ENCODE measurements around the gene NEDD4.
"Not testable (repeated sequence)": the region's sequence is repeated elsewhere in the genome, so short reads cannot be mapped to it uniquely, and the experiment has no call there.

NEDD4 gene

DNA sequence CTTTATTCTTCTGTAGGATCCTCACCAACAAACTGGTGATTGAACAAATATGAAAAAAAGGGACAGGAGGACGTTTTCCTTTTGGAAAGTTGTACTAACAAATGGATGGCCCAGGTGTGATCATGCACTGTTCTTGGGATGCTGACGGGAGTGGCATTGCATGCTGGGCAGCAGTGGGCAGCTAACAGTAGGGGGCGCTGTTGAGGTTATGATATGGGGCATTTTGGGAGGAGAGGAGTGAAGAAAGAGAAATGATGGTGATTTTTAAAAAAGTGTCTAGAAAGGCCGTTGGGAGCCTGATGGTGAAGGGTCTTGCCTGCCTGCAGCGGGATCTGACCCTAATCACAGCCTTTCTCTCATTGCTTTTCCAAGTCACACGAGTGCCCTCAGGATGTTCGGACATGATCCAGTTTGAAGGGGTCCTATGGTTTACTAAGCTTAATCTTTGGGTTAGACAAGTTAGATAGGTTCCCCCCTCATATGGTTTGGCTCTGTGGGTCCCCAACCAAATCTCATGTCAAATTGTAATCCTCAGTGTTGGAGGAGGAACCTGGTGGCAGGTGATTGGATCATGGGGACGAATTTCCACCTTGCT, 204.2 kb downstream of the NEDD4 start:
- no peak overlapping the region for H3K27ac ChIP-seq
- no peaks in the 10 kb centered on the region for H3K36me3 ChIP-seq
- TF ChIP-seq, protein P1, sequence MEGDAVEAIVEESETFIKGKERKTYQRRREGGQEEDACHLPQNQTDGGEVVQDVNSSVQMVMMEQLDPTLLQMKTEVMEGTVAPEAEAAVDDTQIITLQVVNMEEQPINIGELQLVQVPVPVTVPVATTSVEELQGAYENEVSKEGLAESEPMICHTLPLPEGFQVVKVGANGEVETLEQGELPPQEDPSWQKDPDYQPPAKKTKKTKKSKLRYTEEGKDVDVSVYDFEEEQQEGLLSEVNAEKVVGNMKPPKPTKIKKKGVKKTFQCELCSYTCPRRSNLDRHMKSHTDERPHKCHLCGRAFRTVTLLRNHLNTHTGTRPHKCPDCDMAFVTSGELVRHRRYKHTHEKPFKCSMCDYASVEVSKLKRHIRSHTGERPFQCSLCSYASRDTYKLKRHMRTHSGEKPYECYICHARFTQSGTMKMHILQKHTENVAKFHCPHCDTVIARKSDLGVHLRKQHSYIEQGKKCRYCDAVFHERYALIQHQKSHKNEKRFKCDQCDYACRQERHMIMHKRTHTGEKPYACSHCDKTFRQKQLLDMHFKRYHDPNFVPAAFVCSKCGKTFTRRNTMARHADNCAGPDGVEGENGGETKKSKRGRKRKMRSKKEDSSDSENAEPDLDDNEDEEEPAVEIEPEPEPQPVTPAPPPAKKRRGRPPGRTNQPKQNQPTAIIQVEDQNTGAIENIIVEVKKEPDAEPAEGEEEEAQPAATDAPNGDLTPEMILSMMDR (IDR thresholded peaks at IDR 0.05): no peak
- no peaks in the 10 kb centered on the region for H3K4me1 ChIP-seq (ENCODE audit: control insufficient read depth in 1 of 2, insufficient read depth in 1 of 2, low read depth in 1 of 2, low read length in 1 of 2)
- no peaks in the 10 kb centered on the region for H3K9me3 ChIP-seq
- H3K27me3 ChIP-seq: no peaks in the 10 kb centered on the region
- H3K4me3 ChIP-seq (ENCODE audit: low read depth in 1 of 2, low read length in 1 of 2): no peak overlapping the region

DNA sequence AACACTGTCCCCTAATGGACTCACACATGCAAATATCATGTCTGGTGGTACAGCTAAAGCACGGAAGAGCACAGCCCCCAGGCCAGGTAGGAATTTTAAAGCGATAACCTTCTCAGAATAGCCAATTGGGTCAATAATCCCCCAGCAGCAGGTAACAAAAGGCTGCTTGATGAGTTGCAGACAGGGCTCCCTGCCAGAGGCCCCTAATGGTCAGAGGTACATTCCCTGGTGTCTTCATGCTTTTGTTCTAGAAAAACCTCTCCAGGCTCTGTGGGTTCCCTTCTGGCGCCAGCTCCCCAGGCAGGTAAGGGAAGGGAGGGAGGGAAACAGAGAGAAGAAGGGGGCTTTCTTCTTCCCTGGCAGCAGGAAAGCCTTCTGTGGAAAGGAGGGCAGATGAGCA, 207.1 kb downstream of the NEDD4 start:
- Histone ChIP-seq H3K4me3 (ENCODE audit: low read depth in 1 of 2, low read length in 1 of 2) (no peak overlapping the region), H3K36me3 (no peaks in the 10 kb centered on the region), H3K27me3 (no peaks in the 10 kb centered on the region), H3K4me1 (ENCODE audit: control insufficient read depth in 1 of 2, insufficient read depth in 1 of 2, low read depth in 1 of 2, low read length in 1 of 2) (no peaks in the 10 kb centered on the region), H3K9me3 (no peaks in the 10 kb centered on the region), H3K27ac (no peak overlapping the region)
- TF ChIP-seq, protein P1 (IDR thresholded peaks at IDR 0.05): no peak

DNA sequence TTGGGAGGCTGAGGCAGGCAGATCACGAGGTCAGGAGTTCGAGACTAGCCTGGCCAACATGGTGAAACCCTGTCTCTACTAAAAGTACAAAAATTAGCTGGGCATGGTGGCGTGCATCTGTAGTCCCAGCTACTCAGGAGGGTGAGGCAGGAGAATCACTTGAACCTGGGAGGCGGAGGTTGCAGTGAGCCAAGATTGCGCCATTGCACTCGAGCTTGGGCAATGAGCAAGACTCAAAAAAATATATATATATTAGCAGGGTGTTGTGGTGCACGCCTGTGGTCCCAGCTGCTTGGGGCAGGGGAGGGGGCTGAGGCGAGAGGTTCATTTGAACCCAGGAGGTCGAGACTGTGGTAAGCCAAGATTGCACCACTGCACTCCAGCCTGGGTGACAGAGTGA, 207.8 kb downstream of the NEDD4 start:
- not testable (repeated sequence) for H3K9me3 ChIP-seq; H3K4me1 ChIP-seq (ENCODE audit: control insufficient read depth in 1 of 2, insufficient read depth in 1 of 2, low read depth in 1 of 2, low read length in 1 of 2); H3K36me3 ChIP-seq; H3K4me3 ChIP-seq (ENCODE audit: low read depth in 1 of 2, low read length in 1 of 2); H3K27ac ChIP-seq; H3K27me3 ChIP-seq

DNA sequence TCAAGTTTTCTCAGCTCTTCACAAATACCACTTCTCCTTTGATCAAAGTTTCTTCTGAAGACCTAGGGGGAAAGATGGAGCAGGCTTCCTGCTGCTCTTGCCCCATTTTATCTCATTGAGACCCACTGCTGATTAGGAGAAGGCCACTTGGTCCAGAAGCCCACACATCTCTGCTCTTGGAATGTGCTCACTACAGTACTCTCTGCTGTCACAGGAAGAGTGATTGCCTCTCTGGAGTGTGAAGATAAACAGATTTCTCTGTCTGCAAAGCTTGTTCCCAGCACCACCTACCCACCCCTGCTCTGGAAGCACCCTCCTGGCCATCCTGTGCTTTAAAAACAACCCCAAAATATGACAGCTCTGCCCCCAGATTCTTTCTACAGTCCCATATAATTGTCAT, 209.1 kb downstream of the NEDD4 start:
- Histone ChIP-seq H3K4me3 (ENCODE audit: low read depth in 1 of 2, low read length in 1 of 2) (no peak overlapping the region), H3K9me3 (no peaks in the 10 kb centered on the region), H3K4me1 (ENCODE audit: control insufficient read depth in 1 of 2, insufficient read depth in 1 of 2, low read depth in 1 of 2, low read length in 1 of 2) (no peaks in the 10 kb centered on the region), H3K27me3 (no peaks in the 10 kb centered on the region), H3K27ac (no peak overlapping the region), H3K36me3 (no peaks in the 10 kb centered on the region)
- TF ChIP-seq, protein P1 (IDR thresholded peaks at IDR 0.05): no peak

DNA sequence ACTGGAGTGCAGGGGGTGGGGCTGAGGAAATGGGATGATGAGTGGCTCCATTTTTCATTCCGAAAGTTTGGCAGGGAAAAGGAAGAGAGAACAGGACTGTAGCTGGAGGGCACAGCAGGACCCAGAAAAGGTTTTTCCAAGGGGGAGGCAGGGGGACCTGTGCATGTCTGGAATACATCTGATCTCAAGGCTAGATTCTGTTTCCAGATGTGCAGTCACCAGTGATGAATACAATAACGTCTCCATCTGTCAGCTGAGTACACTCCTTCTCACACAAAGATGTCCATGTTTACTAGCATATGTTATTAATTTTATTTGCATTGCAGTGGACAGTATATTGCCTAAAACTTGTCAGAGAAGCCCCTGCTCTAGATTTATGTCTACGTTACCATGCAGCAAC, 210.5 kb downstream of the NEDD4 start:
- TF ChIP-seq, protein P1 (IDR thresholded peaks at IDR 0.05): no peak
- H3K27ac ChIP-seq: no peak overlapping the region
- no peaks in the 10 kb centered on the region for H3K27me3 ChIP-seq
- H3K9me3 ChIP-seq: no peaks in the 10 kb centered on the region
- H3K4me1 ChIP-seq (ENCODE audit: control insufficient read depth in 1 of 2, insufficient read depth in 1 of 2, low read depth in 1 of 2, low read length in 1 of 2): no peaks in the 10 kb centered on the region
- no peaks in the 10 kb centered on the region for H3K36me3 ChIP-seq
- no peak overlapping the region for H3K4me3 ChIP-seq (ENCODE audit: low read depth in 1 of 2, low read length in 1 of 2)

DNA sequence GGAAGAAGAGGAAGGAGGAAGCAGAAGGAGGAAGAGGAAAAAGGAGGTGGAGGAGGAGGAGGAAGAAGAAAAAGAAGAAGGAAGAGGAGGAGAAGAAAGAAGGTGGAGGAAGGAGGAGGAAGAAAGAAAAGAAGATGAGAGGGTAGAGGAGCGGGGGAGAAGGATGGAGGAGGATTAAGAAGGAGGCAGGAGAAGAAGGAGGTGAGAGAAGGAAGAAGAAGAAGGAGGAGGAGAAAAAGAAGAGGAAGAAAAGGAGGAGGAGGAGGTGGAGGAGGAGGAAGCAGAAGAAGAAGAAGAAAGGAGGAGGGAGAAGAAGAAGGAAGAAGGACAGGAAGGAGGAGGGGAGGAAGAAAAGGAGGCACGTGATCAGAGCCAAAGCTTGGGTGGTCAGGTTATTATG, 213.1 kb downstream of the NEDD4 start:
- TF ChIP-seq, protein P1 (IDR thresholded peaks at IDR 0.05): no peak
- no peaks in the 10 kb centered on the region for H3K27me3 ChIP-seq
- no peaks in the 10 kb centered on the region for H3K36me3 ChIP-seq
- H3K4me1 ChIP-seq (ENCODE audit: control insufficient read depth in 1 of 2, insufficient read depth in 1 of 2, low read depth in 1 of 2, low read length in 1 of 2): peaks cover 3 to 4% of the 10 kb centered on the region in 2 experiments
- H3K27ac ChIP-seq: no peak overlapping the region
- no peaks in the 10 kb centered on the region for H3K9me3 ChIP-seq
- H3K4me3 ChIP-seq (ENCODE audit: low read depth in 1 of 2, low read length in 1 of 2): no peak overlapping the region

Data from neutrophil (primary cell).